ENCODE measurements around the gene NSD1. TPM values are rescaled to one million over a fixed set of nuclear protein-coding genes. Genes with fewer than 3 reads are reported as not detected.

The NSD1 gene
- total and polyA plus RNA-seq, 9 of the 15 experiments (the other 6 are each of a cell fraction or from before 2014, with no cell fraction given), result 3.8 to 51.0 (median 24.7) TPM

DNA sequence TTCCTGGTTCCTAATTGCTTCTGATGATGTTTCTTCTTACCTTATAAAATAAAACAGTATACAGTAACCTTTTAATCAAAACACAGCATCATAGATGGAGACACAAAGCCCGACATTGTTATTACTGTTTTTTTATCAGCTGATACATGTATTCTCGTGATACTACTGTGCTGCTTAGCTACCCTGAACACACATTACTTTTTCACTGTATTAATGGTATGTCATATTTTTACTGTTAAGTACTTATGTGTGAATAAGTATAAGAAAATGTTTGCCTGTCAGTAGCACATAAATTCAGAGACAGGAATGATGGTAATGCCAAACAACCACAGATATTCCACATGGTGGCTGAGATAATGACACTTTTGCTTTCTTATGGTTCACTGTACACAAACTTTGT is 101.3 kb downstream of the NSD1 start (continued):
- TF ChIP-seq, protein P1, sequence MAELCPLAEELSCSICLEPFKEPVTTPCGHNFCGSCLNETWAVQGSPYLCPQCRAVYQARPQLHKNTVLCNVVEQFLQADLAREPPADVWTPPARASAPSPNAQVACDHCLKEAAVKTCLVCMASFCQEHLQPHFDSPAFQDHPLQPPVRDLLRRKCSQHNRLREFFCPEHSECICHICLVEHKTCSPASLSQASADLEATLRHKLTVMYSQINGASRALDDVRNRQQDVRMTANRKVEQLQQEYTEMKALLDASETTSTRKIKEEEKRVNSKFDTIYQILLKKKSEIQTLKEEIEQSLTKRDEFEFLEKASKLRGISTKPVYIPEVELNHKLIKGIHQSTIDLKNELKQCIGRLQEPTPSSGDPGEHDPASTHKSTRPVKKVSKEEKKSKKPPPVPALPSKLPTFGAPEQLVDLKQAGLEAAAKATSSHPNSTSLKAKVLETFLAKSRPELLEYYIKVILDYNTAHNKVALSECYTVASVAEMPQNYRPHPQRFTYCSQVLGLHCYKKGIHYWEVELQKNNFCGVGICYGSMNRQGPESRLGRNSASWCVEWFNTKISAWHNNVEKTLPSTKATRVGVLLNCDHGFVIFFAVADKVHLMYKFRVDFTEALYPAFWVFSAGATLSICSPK (IDR thresholded peaks at IDR 0.05; ENCODE audit: borderline replicate concordance), result no peak
- TF ChIP-seq SMARCE1 (IDR thresholded peaks at IDR 0.05), result no peak
- TF ChIP-seq ZNF589 (CRISPR knock-in tag; IDR thresholded peaks at IDR 0.05; ENCODE audit: low read depth), result no peak
- no peak for TF ChIP-seq HOXB6 (CRISPR knock-in tag; IDR thresholded peaks at IDR 0.05; ENCODE audit: borderline replicate concordance)
- no peak for TF ChIP-seq ZNF696 (CRISPR knock-in tag; conservative IDR thresholded peaks at IDR 0.05)
- TF ChIP-seq ZFPM2 (CRISPR knock-in tag; IDR thresholded peaks at IDR 0.05), result no peak
- TF ChIP-seq SRSF3 (IDR thresholded peaks at IDR 0.05; ENCODE audit: insufficient read depth, low read length), result no peak
- no peak for TF ChIP-seq RBM15 (IDR thresholded peaks at IDR 0.05; ENCODE audit: insufficient read depth, low read length)
- no peak for TF ChIP-seq MYBL2 (IDR thresholded peaks at IDR 0.05; ENCODE audit: low read depth)
- no peak for TF ChIP-seq MYBL2 (CRISPR knock-in tag; IDR thresholded peaks at IDR 0.05; ENCODE audit: borderline replicate concordance)

DNA sequence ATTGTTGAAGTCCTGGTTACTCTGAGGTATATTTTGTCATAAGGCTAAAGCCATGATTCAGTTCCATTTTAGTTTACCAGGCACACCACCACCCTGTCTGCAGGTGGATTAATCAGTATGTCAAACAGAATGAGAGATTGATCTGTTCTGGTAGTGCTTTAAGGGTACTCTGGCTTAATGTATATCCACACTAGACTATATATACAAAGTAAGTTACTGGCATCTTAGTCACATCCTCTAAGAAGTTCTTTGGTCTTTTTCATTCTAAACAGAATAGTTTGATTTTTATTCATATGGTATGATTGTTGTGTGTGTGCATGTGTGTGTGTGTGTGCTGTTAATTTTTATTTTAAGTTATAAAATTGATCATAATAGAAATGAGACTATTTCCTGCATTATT is 108.2 kb downstream of the NSD1 start:
- ATAC-seq (no peak), DNase-seq (ENCODE audit: extremely low read depth in 1 of 4, low spot score in 3 of 4) (no peak), FAIRE-seq (no peak)
- Histone ChIP-seq H3K27ac (ENCODE audit: extremely low read depth, low read depth, low read length) (no peak overlapping the region), H3K9ac (ENCODE audit: insufficient read depth in 1 of 2, low read depth in 2 of 2, low read length in 2 of 2) (no peak overlapping the region), H3K4me2 (ENCODE audit: insufficient read depth, low read length) (no peak overlapping the region), H2AFZ (ENCODE audit: low read depth, low read length) (no peak overlapping the region), H3K9me3 (replicated peaks; ENCODE audit: control insufficient read depth, insufficient read depth, low read depth, low read length) (no peaks in the 10 kb centered on the region), H3K9me1 (ENCODE audit: control insufficient read depth, insufficient read depth, low read length) (no peaks in the 10 kb centered on the region), H3K79me2 (ENCODE audit: control insufficient read depth, insufficient read depth, low read length) (0 out of 3 replicates have a peak, but pooled peaks cover 3% of the 10 kb centered on the region), H4K20me1 (replicated peaks; ENCODE audit: control insufficient read depth, insufficient read depth, low read length) (no peaks in the 10 kb centered on the region), H3K4me1 (replicated peaks in 1 of 2; ENCODE audit: control insufficient read depth in 2 of 2, insufficient read depth in 2 of 2, low read length in 2 of 2) (no peaks in the 10 kb centered on the region), H3K27me3 (ENCODE audit: control insufficient read depth in 2 of 2, insufficient read depth in 2 of 2, low read length in 2 of 2) (no peaks in the 10 kb centered on the region), H3K4me3 (no peak overlapping the region), H3K36me3 (ENCODE audit: control insufficient read depth, insufficient read depth, low read length) (peaks cover 72% of the 10 kb centered on the region)
- CTCF ChIA-PET (ENCODE audit: low intra/inter-chr PET ratio), result no interaction called here
- intact Hi-C loops (cut with micrococcal nuclease), result no loop called here
- TF ChIP-seq ZNF217 (CRISPR knock-in tag; IDR thresholded peaks at IDR 0.05) (no peak), SLC30A9 (CRISPR knock-in tag; IDR thresholded peaks at IDR 0.05) (no peak), CHD1 (IDR thresholded peaks at IDR 0.05; ENCODE audit: low read length) (no peak)
- POLR2A ChIA-PET, result interaction anchor here (1.9 kb wide), 1 partner anchor 8 kb away, joined by 5 read pairs; no protein-coding TSS in a partner anchor
- BruUV-seq (replicated peaks), result no TSS peak
- in situ Hi-C loops (cut with MboI), result no loop called here

Data from K562 (cell line).